Gastrocnemius medialis (tissue), 4 donors: ENCODE measurements around the gene RAD51B.

ENCODE experiments used
- CTCF ChIP-seq, 5 experiments: fragments of 450-650 bp in 3 of 5; fragments of 200-600 bp in 2 of 5; sonication (generic) in 2 of 5; IDR thresholded peaks in 4 of 5; conservative IDR thresholded peaks in 1 of 5; 1 replicate in 4 of 5; 2 replicates in 1 of 5; pipeline ENCODE4 v1.5.1; 2016 to 2019; ENCODE audit warnings: antibody characterized with exemption in 5 of 5, mild to moderate bottlenecking in 3 of 5, moderate library complexity in 3 of 5
- POLR2A ChIP-seq, 2 donors: fragments of 450-650 bp; IDR thresholded peaks; one replicate each; pipeline ENCODE4 v1.6.1; 2017; ENCODE audit warnings: antibody characterized with exemption in 2 of 2, mild to moderate bottlenecking in 2 of 2, moderate library complexity in 2 of 2

GRCh38 chr14:68722968-68723566 lies 903.5 kb downstream of the RAD51B start:
- no peak for TF ChIP-seq CTCF (IDR thresholded peaks at IDR 0.05 in 4 of 5, conservative IDR thresholded peaks at IDR 0.05 in 1 of 5)
- no peak for TF ChIP-seq POLR2A (IDR thresholded peaks at IDR 0.05)
